K562 treated with DMSO at 1 percent for 4 hours (cell line): ENCODE data around the gene HGD. TPM values are rescaled to one million over a fixed set of nuclear protein-coding genes. Genes with fewer than 3 reads are reported as not detected.

Experiments
- total RNA-seq: library from RNA; unstranded; fragments of 300-600 nt; gene quantifications from 2 replicates; pipeline ENCODE4 v1.2.3, GENCODE V29; 2022; ENCODE audit not compliant: insufficient read depth

HGD gene, protein sequence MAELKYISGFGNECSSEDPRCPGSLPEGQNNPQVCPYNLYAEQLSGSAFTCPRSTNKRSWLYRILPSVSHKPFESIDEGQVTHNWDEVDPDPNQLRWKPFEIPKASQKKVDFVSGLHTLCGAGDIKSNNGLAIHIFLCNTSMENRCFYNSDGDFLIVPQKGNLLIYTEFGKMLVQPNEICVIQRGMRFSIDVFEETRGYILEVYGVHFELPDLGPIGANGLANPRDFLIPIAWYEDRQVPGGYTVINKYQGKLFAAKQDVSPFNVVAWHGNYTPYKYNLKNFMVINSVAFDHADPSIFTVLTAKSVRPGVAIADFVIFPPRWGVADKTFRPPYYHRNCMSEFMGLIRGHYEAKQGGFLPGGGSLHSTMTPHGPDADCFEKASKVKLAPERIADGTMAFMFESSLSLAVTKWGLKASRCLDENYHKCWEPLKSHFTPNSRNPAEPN
- not detected in 2 replicates for total RNA-seq

DNA sequence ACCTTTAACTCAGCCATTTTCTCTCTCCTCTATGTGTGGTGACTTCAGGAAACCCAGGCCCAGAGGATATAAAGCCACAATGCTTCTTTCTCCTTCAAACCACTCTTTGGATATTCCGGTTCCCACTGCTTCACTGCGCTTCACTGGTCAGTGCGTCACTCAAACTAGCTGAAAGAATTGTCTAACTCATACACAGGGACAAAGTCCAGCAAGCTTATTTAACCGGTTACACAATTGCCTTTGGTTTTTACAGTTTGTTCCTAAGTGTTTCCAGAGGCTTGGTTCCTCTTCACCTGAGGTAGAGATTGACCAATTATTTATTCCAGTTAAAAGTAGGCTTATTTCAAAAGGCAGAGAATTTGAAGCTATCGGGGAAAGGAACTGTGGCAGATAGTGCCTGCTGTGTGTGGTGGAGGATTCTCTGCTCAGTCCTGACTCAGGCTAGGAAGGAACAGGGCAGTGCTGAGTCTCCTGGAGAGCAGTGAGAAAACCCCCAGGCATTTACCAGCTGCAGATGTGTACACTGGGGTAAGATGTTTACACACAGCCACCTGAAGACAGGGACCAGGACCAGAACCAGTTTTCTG is at the start of gene HGD:
Gene HGD (minus strand): TSS at position 145 of the 587 bp plus-strand sequence. CDS start 128 bp downstream, at position 17.

GRCh38 chr3:120596116-120596852 is 85.8 kb downstream of the HGD start, which contains the start of gene NDUFB4:
NDUFB4 (plus strand) TSS chr3:120596336; CDS start chr3:120596360, 24 bp downstream.

Other genes starting within 250 kb of the HGD start
- gene FSTL1, start 231.2 kb downstream of the HGD start, total RNA-seq = not detected in 2 replicates
- 198 and 210 TPM in 2 replicates for gene NDUFB4, start 85.9 kb downstream of the HGD start, total RNA-seq
- 4.6 and 5.0 TPM in 2 replicates for gene RABL3, start 60.3 kb upstream of the HGD start, total RNA-seq
- 6.4 and 13.4 TPM in 2 replicates for gene GTF2E1, start 60.5 kb upstream of the HGD start, total RNA-seq
- gene STXBP5L, start 226.0 kb upstream of the HGD start, total RNA-seq = 0.13 TPM in 1 of 2 replicates, not detected in the other